HG02610 (cell line): Measurements from ENCODE around the gene SLC43A1.
A peak's percentile ranks its signal among the peaks of the same experiment; 100 is the strongest.

Experiments
- ATAC-seq: cut with Tn5 transposase; IDR thresholded peaks from one replicate; pipeline ENCODE4 v1.9.1; 2021; ENCODE audit warnings: mild to moderate bottlenecking, moderate library complexity; ENCODE audit not compliant: unreplicated experiment

SLC43A1 gene

GRCh38 chr11:57529012-57529411 lies 13.5 kb upstream of the SLC43A1 start:
- no peak for ATAC-seq

- ATAC-seq: no peak
These were observed 11.6 kb upstream of the SLC43A1 start for GRCh38 chr11:57527056-57527631.

GRCh38 chr11:57523419-57523818 lies 7.9 kb upstream of the SLC43A1 start:
- no peak for ATAC-seq

- ATAC-seq: no peak
These were observed 5.6 kb upstream of the SLC43A1 start for GRCh38 chr11:57521116-57521515.

GRCh38 chr11:57516061-57516443 lies 550 bp upstream of the SLC43A1 start:
- ATAC-seq: no peak

GRCh38 chr11:57514538-57515331 lies 767 bp downstream of the SLC43A1 start:
- peak; percentile 38 for ATAC-seq

GRCh38 chr11:57513911-57514537 lies 1.5 kb downstream of the SLC43A1 start:
- ATAC-seq: peak; percentile 18

GRCh38 chr11:57513452-57513795 lies 2.1 kb downstream of the SLC43A1 start:
- no peak for ATAC-seq

- ATAC-seq: no peak
These were observed 2.7 kb downstream of the SLC43A1 start for GRCh38 chr11:57512646-57513451.

GRCh38 chr11:57511741-57512430 lies 3.6 kb downstream of the SLC43A1 start:
- no peak for ATAC-seq

GRCh38 chr11:57508341-57509170 lies 6.9 kb downstream of the SLC43A1 start:
- no peak for ATAC-seq

- ATAC-seq: no peak
These were observed 9.0 kb downstream of the SLC43A1 start for GRCh38 chr11:57506522-57506921.

GRCh38 chr11:57504511-57504910 lies 11.0 kb downstream of the SLC43A1 start:
- no peak for ATAC-seq

GRCh38 chr11:57502870-57503269 lies 12.6 kb downstream of the SLC43A1 start:
- no peak for ATAC-seq

GRCh38 chr11:57502376-57502775 lies 13.1 kb downstream of the SLC43A1 start:
- ATAC-seq: no peak

GRCh38 chr11:57501953-57502352 lies 13.5 kb downstream of the SLC43A1 start:
- ATAC-seq: no peak

- ATAC-seq: no peak
These were observed 14.6 kb downstream of the SLC43A1 start for GRCh38 chr11:57500926-57501325.

- no peak for ATAC-seq
These were observed 15.0 kb downstream of the SLC43A1 start for GRCh38 chr11:57500515-57500914.

- ATAC-seq: no peak
These were observed 15.5 kb downstream of the SLC43A1 start for GRCh38 chr11:57499983-57500461.
